H1 (cell line): ENCODE results near the gene DPH6. TPM values are rescaled to one million over a fixed set of nuclear protein-coding genes. Genes with fewer than 3 reads are reported as not detected.

Source experiments
- CTCF ChIA-PET: fragments of 300-600 bp; sonication (Branson Sonifier 250); formaldehyde crosslinking; loops from one replicate; lab custom pipeline; 2021; ENCODE audit not compliant: partially characterized antibody; lab: Charles Lee
- POLR2A ChIA-PET: fragments of 300-600 bp; sonication (Branson Sonifier 250); formaldehyde crosslinking; loops from one replicate; lab custom pipeline; 2021; ENCODE audit warnings: inconsistent platforms; ENCODE audit not compliant: partially characterized antibody; lab: Charles Lee
- DNase-seq, 2 experiments: peaks; one replicate each; pipeline versions ENCODE4 v3.0.0 to v3.0.0-alpha.2; 2010 to 2022; ENCODE audit warnings: low spot score in 2 of 2, low read depth in 1 of 2, mixed read lengths in 1 of 2
- FAIRE-seq: peaks from 2 replicates; lab custom pipeline; 2011; peaks lifted over from hg19 to GRCh38; lab: Jason Lieb, UNC
- H2AFZ ChIP-seq: 2 replicates; pipeline ENCODE4 v1.8.1; 2012; ENCODE audit warnings: low read length, inconsistent platforms
- H2AK5ac ChIP-seq: 2 replicates; pipeline ENCODE4 v1.6.1; 2013; ENCODE audit warnings: low read depth, low read length
- H2BK120ac ChIP-seq: replicated peaks from 2 replicates; pipeline ENCODE3; 2013; ENCODE audit warnings: low read depth, low read length, inconsistent platforms
- H2BK12ac ChIP-seq: 2 replicates; pipeline ENCODE4 v1.6.1; 2013; ENCODE audit warnings: low read depth, low read length
- H2BK15ac ChIP-seq: 2 replicates; pipeline ENCODE4 v1.6.1; 2013; ENCODE audit warnings: low read length
- H2BK20ac ChIP-seq: 2 replicates; pipeline ENCODE4 v1.6.1; 2013; ENCODE audit warnings: low read length
- H2BK5ac ChIP-seq: 2 replicates; pipeline ENCODE4 v1.6.1; 2013; ENCODE audit warnings: low read depth, low read length
- H3K14ac ChIP-seq: 2 replicates; pipeline ENCODE4 v1.6.1; 2013; ENCODE audit warnings: inconsistent platforms; ENCODE audit not compliant: insufficient read length
- H3K18ac ChIP-seq: 2 replicates; pipeline ENCODE4 v1.6.1; 2013; ENCODE audit warnings: low read length; ENCODE audit errors: extremely low read depth
- H3K23ac ChIP-seq: 2 replicates; pipeline ENCODE4 v1.6.1; 2013; ENCODE audit warnings: inconsistent platforms; ENCODE audit not compliant: insufficient read length
- H3K23me2 ChIP-seq: 2 replicates; pipeline ENCODE4 v1.6.1; 2013; ENCODE audit warnings: low read depth, low read length
- H3K27ac ChIP-seq: 2 replicates; pipeline ENCODE4 v1.6.1; 2011; ENCODE audit warnings: low read depth, low read length, inconsistent platforms
- H3K27me3 ChIP-seq, 4 experiments: replicated peaks in 1 of 4; 1 replicate in 1 of 4; 2 replicates in 3 of 4; pipeline versions ENCODE4 v1.6.1 to v1.8.1; 2011 to 2013; ENCODE audit warnings: low read length in 3 of 4, mild to moderate bottlenecking in 3 of 4, inconsistent platforms in 2 of 4, mixed read lengths in 2 of 4, moderate library complexity in 1 of 4; ENCODE audit not compliant: control insufficient read depth in 3 of 4, insufficient read depth in 3 of 4; ENCODE audit errors: extremely low read depth in 1 of 4
- H3K36me3 ChIP-seq, 4 experiments: 2 replicates each; pipeline versions ENCODE4 v1.6.1 to v1.8.1; 2011 to 2013; ENCODE audit warnings: mild to moderate bottlenecking in 4 of 4, low read length in 3 of 4, moderate library complexity in 2 of 4, control low read depth in 1 of 4, inconsistent platforms in 1 of 4; ENCODE audit not compliant: insufficient read depth in 4 of 4, control insufficient read depth in 2 of 4
- H3K4ac ChIP-seq: replicated peaks from 2 replicates; pipeline ENCODE3; 2013; ENCODE audit warnings: low read length, low read depth, mixed read lengths, inconsistent platforms; ENCODE audit not compliant: insufficient read length
- H3K4me1 ChIP-seq, 4 experiments: replicated peaks in 1 of 4; 1 replicate in 1 of 4; 2 replicates in 3 of 4; pipeline versions ENCODE4 v1.6.1 to v1.8.1; 2011 to 2013; ENCODE audit warnings: low read length in 3 of 4, inconsistent platforms in 2 of 4, mixed read lengths in 1 of 4; ENCODE audit not compliant: insufficient read depth in 4 of 4, control insufficient read depth in 3 of 4
- H3K4me2 ChIP-seq, 2 experiments: 2 replicates each; pipeline versions ENCODE4 v1.6.1 to v1.8.1; 2011 to 2013; ENCODE audit warnings: low read depth in 2 of 2, low read length in 2 of 2, control low read depth in 1 of 2, inconsistent platforms in 1 of 2, mild to moderate bottlenecking in 1 of 2; ENCODE audit not compliant: insufficient read depth in 1 of 2
- H3K4me3 ChIP-seq, 4 experiments: fragments of 200-600, 300-600 bp in 1 of 4; sonication (generic), shearing (Covaris generic), sonication (Bioruptor Twin) in 1 of 4; 2 replicates each; pipeline versions ENCODE4 v1.5.1 to v1.8.1; 2011 to 2016; ENCODE audit warnings: low read length in 4 of 4, low read depth in 3 of 4, control low read depth in 2 of 4, inconsistent platforms in 2 of 4, mild to moderate bottlenecking in 2 of 4, mixed read lengths in 1 of 4, moderate library complexity in 1 of 4; ENCODE audit not compliant: insufficient read depth in 2 of 4; ENCODE audit errors: extremely low read depth in 1 of 4
- H3K56ac ChIP-seq: replicated peaks from 2 replicates; pipeline ENCODE3; 2013; ENCODE audit warnings: low read depth, mild to moderate bottlenecking, mixed read lengths, low read length, inconsistent platforms; ENCODE audit not compliant: insufficient read length
- H3K79me1 ChIP-seq: 2 replicates; pipeline ENCODE4 v1.6.1; 2013; ENCODE audit warnings: low read depth, low read length, control low read depth
- H3K79me2 ChIP-seq, 2 experiments: 2 replicates each; pipeline versions ENCODE4 v1.6.1 to v1.8.1; 2012 to 2013; ENCODE audit warnings: low read length in 2 of 2, mild to moderate bottlenecking in 2 of 2, inconsistent platforms in 1 of 2; ENCODE audit not compliant: insufficient read depth in 2 of 2, control insufficient read depth in 1 of 2
- H3K9ac ChIP-seq, 4 experiments: replicated peaks in 1 of 4; 1 replicate in 1 of 4; 2 replicates in 3 of 4; pipeline versions ENCODE4 v1.6.1 to v1.8.1; 2011 to 2013; ENCODE audit warnings: low read depth in 3 of 4, low read length in 3 of 4, control low read depth in 2 of 4, mild to moderate bottlenecking in 2 of 4, moderate library complexity in 2 of 4, inconsistent platforms in 1 of 4; ENCODE audit errors: extremely low read depth in 1 of 4
- H3K9me3 ChIP-seq, 2 experiments: 2 replicates each; pipeline versions ENCODE4 v1.6.1 to v1.8.1; 2012 to 2013; ENCODE audit warnings: mild to moderate bottlenecking in 2 of 2, moderate library complexity in 2 of 2, control low read depth in 1 of 2, inconsistent platforms in 1 of 2, low read depth in 1 of 2, low read length in 1 of 2, mixed read lengths in 1 of 2; ENCODE audit not compliant: insufficient read depth in 2 of 2
- H4K20me1 ChIP-seq, 2 experiments: replicated peaks in 1 of 2; 2 replicates each; pipeline versions ENCODE3 to v1.8.1; 2011 to 2013; ENCODE audit warnings: inconsistent platforms in 2 of 2, low read length in 2 of 2, mild to moderate bottlenecking in 1 of 2; ENCODE audit not compliant: insufficient read depth in 2 of 2, control insufficient read depth in 1 of 2
- H4K5ac ChIP-seq: 2 replicates; pipeline ENCODE4 v1.6.1; 2013; ENCODE audit warnings: low read length, low read depth, mixed read lengths, inconsistent platforms; ENCODE audit not compliant: insufficient read length
- H4K8ac ChIP-seq: 2 replicates; pipeline ENCODE4 v1.8.0; 2013; ENCODE audit warnings: mild to moderate bottlenecking, moderate library complexity, low read length, inconsistent platforms; ENCODE audit not compliant: insufficient read depth; ENCODE audit errors: extremely low read depth
- H4K91ac ChIP-seq: replicated peaks from 2 replicates; pipeline ENCODE3; 2013; ENCODE audit warnings: low read length, mixed read lengths, inconsistent platforms; ENCODE audit not compliant: insufficient read length
- CBX5 ChIP-seq: fragments of 300-800, 300-1000 bp; sonication (generic); IDR thresholded peaks from 2 replicates; pipeline ENCODE4 v1.7.1; 2016; ENCODE audit warnings: antibody characterized with exemption, low read length, low read depth
- CEBPB ChIP-seq: IDR thresholded peaks from 2 replicates; pipeline ENCODE4 v1.6.1; 2012; ENCODE audit warnings: low read depth, low read length
- NANOG ChIP-seq: IDR thresholded peaks from 2 replicates; pipeline ENCODE4 v1.6.1; 2011; ENCODE audit warnings: low read length, low read depth, mild to moderate bottlenecking, inconsistent platforms; ENCODE audit not compliant: insufficient read depth, poor library complexity, severe bottlenecking
- RXRA ChIP-seq: IDR thresholded peaks from 2 replicates; pipeline ENCODE4 v1.6.1; 2011; ENCODE audit warnings: low read depth, mild to moderate bottlenecking, low read length, moderate library complexity; ENCODE audit not compliant: insufficient read depth
- SIN3A ChIP-seq, 2 experiments: IDR thresholded peaks in 1 of 2; conservative IDR thresholded peaks in 1 of 2; 2 replicates each; pipeline ENCODE4 v1.6.1; 2011 to 2012; ENCODE audit warnings: low read length in 2 of 2, improper control_type of control experiment in 1 of 2, low read depth in 1 of 2, mild to moderate bottlenecking in 1 of 2
- TAF7 ChIP-seq: optimal IDR thresholded peaks from 2 replicates; pipeline ENCODE3; 2011; ENCODE audit warnings: low read depth, mild to moderate bottlenecking, inconsistent platforms, low read length, moderate library complexity, borderline replicate concordance
- TCF12 ChIP-seq: IDR thresholded peaks from 2 replicates; pipeline ENCODE4 v1.6.1; 2011; ENCODE audit warnings: low read depth, mild to moderate bottlenecking, low read length
- WGBS, 2 experiments: shearing (Covaris generic) in 1 of 2; methylation state at CpG; one replicate each; pipeline versions ENCODE4 v1.1.6 to v1.1.7; 2013 to 2015; ENCODE audit warnings: low lambda C conversion rate in 2 of 2, mixed read lengths in 2 of 2, inconsistent platforms in 1 of 2, low coverage in 1 of 2, missing lambda C conversion rate in 1 of 2; ENCODE audit not compliant: insufficient replicate concordance in 2 of 2, insufficient coverage in 1 of 2, insufficient read length in 1 of 2; ENCODE audit errors: extremely low coverage in 1 of 2, missing lambda C conversion rate in 1 of 2; 5-methylcytosine and 5-hydroxymethylcytosine counted together
- polyA plus RNA-seq, 7 experiments: library from polyadenylated mRNA; depleted of rRNA in 3 of 7; stranded (reverse) in 5 of 7; unstranded in 2 of 7; fragments of >200 nt in 5 of 7; fragments of 200-250 nt in 2 of 7; gene quantifications; 1 replicate in 5 of 7; 2 replicates in 1 of 7; 4 replicates in 1 of 7; pipeline versions ENCODE4 v1.2.1 to v1.2.3, GENCODE V29; 2011 to 2013; ENCODE audit warnings: missing spikeins in 2 of 7, mixed read lengths in 2 of 7
- total RNA-seq: library from RNA; stranded (reverse); fragmentation: NEBNext Ultra II Directional; extraction: Animal tissue kit (Norgen Biotek cat#: 25700); gene quantifications from 2 replicates; pipeline ENCODE4 v1.2.1, GENCODE V29; 2021
- TF ChIP-seq, protein P1 (sequence below): IDR thresholded peaks from 2 replicates; pipeline ENCODE4 v1.6.1; 2011; ENCODE audit warnings: low read length, improper control_type of control experiment
- TF ChIP-seq, protein P2 (sequence below), 3 experiments: IDR thresholded peaks; 1 replicate in 2 of 3; 2 replicates in 1 of 3; pipeline versions ENCODE4 v1.5.1 to v1.6.1; 2011; ENCODE audit warnings: low read length in 3 of 3, mild to moderate bottlenecking in 3 of 3, inconsistent platforms in 2 of 3, low read depth in 1 of 3, moderate library complexity in 1 of 3; ENCODE audit not compliant: insufficient read depth in 1 of 3; ENCODE audit errors: control extremely low read depth in 1 of 3

Gene DPH6
- total and polyA plus RNA-seq, 2 of the 8 experiments (the other 6 are each of a cell fraction or from before 2014, with no cell fraction given), result 21.6 to 30.5 TPM

DNA sequence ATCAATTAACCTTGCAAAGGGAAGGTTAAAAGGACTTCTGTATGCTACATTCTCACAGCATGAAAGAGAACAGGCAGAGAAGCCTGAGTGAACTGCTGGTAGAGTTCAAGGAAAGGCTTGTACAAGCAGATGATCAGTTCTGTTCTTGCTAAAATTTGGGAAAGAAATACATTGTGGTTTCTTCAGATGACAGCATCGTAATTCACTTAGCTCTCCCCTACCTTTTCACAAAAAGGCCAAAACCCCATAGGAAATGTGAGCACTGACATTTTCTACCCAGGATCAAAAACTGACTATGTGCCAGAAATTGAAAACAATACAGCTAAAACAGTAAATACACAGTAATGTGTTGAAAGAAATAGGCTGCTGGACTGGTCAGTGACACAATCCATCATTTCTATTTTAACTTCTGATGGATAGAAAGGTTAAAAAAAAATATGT, 216.4 kb downstream of the DPH6 start:
- no peaks in the 10 kb centered on the region for H3K9me3 ChIP-seq
- no peak overlapping the region for H2BK12ac ChIP-seq
- no peaks in the 10 kb centered on the region for H3K79me1 ChIP-seq
- H3K23ac ChIP-seq, result no peak overlapping the region
- H2BK15ac ChIP-seq, result no peak overlapping the region
- H3K18ac ChIP-seq, result no peak overlapping the region
- no peak overlapping the region for H2BK20ac ChIP-seq
- DNase-seq, result no peak
- no peak overlapping the region for H3K4me3 ChIP-seq
- H3K23me2 ChIP-seq, result no peaks in the 10 kb centered on the region
- no peak overlapping the region for H3K4me2 ChIP-seq
- no peak overlapping the region for H2AFZ ChIP-seq
- H4K5ac ChIP-seq, result no peak overlapping the region
- H3K14ac ChIP-seq, result no peak overlapping the region
- no peak overlapping the region for H4K91ac ChIP-seq
- no peak overlapping the region for H2BK120ac ChIP-seq
- no peak for FAIRE-seq
- POLR2A ChIA-PET, result no interaction called here
- no peaks in the 10 kb centered on the region for H3K79me2 ChIP-seq
- no peaks in the 10 kb centered on the region for H4K20me1 ChIP-seq
- CTCF ChIA-PET, result interaction anchor here (1.0 to 1.4 kb wide), 2 partner anchors 109 to 113 kb away, joined by 3 read pairs; no protein-coding TSS in a partner anchor
- H2AK5ac ChIP-seq, result no peak overlapping the region
- 77% methylated on average over 1 of the region's 1 CpG; no CpG with 5 or more reads in 1 of the 2 experiments for WGBS, 2 experiments
- H3K4ac ChIP-seq, result no peak overlapping the region
- H3K56ac ChIP-seq, result no peak overlapping the region
- H3K9ac ChIP-seq, result no peak overlapping the region
- no peaks in the 10 kb centered on the region for H3K36me3 ChIP-seq
- no peak overlapping the region for H2BK5ac ChIP-seq
- no peak overlapping the region for H4K8ac ChIP-seq
- H3K4me1 ChIP-seq, result no peaks in the 10 kb centered on the region
- no peaks in the 10 kb centered on the region for H3K27me3 ChIP-seq
- no peak overlapping the region for H3K27ac ChIP-seq
- TF ChIP-seq TAF7, result no peak
- TF ChIP-seq CEBPB, result no peak
- TF ChIP-seq TCF12, result no peak
- TF ChIP-seq, protein P1, sequence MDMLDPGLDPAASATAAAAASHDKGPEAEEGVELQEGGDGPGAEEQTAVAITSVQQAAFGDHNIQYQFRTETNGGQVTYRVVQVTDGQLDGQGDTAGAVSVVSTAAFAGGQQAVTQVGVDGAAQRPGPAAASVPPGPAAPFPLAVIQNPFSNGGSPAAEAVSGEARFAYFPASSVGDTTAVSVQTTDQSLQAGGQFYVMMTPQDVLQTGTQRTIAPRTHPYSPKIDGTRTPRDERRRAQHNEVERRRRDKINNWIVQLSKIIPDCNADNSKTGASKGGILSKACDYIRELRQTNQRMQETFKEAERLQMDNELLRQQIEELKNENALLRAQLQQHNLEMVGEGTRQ, result no peak
- TF ChIP-seq NANOG, result no peak
- no peak for TF ChIP-seq RXRA
- TF ChIP-seq SIN3A (conservative IDR thresholded peaks at IDR 0.05 in 1 of 2, IDR thresholded peaks at IDR 0.05 in 1 of 2; ENCODE audit: low read depth in 1 of 2, low read length in 2 of 2), result no peak
- no peak for TF ChIP-seq CBX5
- TF ChIP-seq, protein P2, sequence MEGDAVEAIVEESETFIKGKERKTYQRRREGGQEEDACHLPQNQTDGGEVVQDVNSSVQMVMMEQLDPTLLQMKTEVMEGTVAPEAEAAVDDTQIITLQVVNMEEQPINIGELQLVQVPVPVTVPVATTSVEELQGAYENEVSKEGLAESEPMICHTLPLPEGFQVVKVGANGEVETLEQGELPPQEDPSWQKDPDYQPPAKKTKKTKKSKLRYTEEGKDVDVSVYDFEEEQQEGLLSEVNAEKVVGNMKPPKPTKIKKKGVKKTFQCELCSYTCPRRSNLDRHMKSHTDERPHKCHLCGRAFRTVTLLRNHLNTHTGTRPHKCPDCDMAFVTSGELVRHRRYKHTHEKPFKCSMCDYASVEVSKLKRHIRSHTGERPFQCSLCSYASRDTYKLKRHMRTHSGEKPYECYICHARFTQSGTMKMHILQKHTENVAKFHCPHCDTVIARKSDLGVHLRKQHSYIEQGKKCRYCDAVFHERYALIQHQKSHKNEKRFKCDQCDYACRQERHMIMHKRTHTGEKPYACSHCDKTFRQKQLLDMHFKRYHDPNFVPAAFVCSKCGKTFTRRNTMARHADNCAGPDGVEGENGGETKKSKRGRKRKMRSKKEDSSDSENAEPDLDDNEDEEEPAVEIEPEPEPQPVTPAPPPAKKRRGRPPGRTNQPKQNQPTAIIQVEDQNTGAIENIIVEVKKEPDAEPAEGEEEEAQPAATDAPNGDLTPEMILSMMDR (IDR thresholded peaks at IDR 0.05; ENCODE audit: control extremely low read depth in 1 of 3, insufficient read depth in 1 of 3, low read depth in 1 of 3, low read length in 3 of 3), result no peak
